Measurements from ENCODE around the gene ISX. TPM values are rescaled to one million over a fixed set of nuclear protein-coding genes. Genes with fewer than 3 reads are reported as not detected.

Gene ISX
- total RNA-seq, 2 experiments from 2014 or later = not detected

GRCh38 chr22:35051013-35051535 lies 14.9 kb upstream of the ISX start:
- ATAC-seq (ENCODE audit: poor library complexity) (no peak), DNase-seq (no peak)
- Histone ChIP-seq H3K4me3 (ENCODE audit: low read length) (no peak overlapping the region), H3K27me3 (ENCODE audit: control insufficient read depth in 1 of 2, insufficient read depth in 2 of 2, low read length in 2 of 2) (peaks cover 3 to 11% of the 10 kb centered on the region in 2 experiments), H3K36me3 (ENCODE audit: insufficient read depth, low read length) (no peaks in the 10 kb centered on the region), H3K9me3 (ENCODE audit: control insufficient read depth in 1 of 2, insufficient read depth in 1 of 2, low read length in 2 of 2) (no peaks in the 10 kb centered on the region), H3K27ac (ENCODE audit: low read depth in 1 of 2, low read length in 2 of 2) (no peak overlapping the region), H3K4me1 (ENCODE audit: insufficient read depth, low read length) (no peaks in the 10 kb centered on the region)
- intact Hi-C loops (cut with DNase I, micrococcal nuclease) = no loop called here
- Mint-ChIP-seq H3K27me3 (peaks cover 53% of the 10 kb centered on the region), H3K9me3 (no peaks in the 10 kb centered on the region), H3K4me3 (no peak overlapping the region), H3K27ac (no peak overlapping the region), H3K36me3 (ENCODE audit: low read depth) (no peaks in the 10 kb centered on the region), H3K4me1 (ENCODE audit: low read depth) (no peaks in the 10 kb centered on the region)
- CTCF ChIA-PET = no interaction called here
- TF ChIP-seq CTCF (IDR thresholded peaks at IDR 0.05) = no peak
- POLR2A ChIA-PET = no interaction called here

- no peaks in the 10 kb centered on the region for H3K4me1 Mint-ChIP-seq (ENCODE audit: low read depth)
- H3K36me3 Mint-ChIP-seq (ENCODE audit: low read depth) = no peaks in the 10 kb centered on the region
- Histone ChIP-seq H3K4me3 (ENCODE audit: low read length) (no peak overlapping the region), H3K4me1 (ENCODE audit: insufficient read depth, low read length) (no peaks in the 10 kb centered on the region), H3K27ac (ENCODE audit: low read depth in 1 of 2, low read length in 2 of 2) (no peak overlapping the region), H3K36me3 (ENCODE audit: insufficient read depth, low read length) (no peaks in the 10 kb centered on the region), H3K27me3 (ENCODE audit: control insufficient read depth in 1 of 2, insufficient read depth in 2 of 2, low read length in 2 of 2) (peaks cover 3 to 11% of the 10 kb centered on the region in 2 experiments), H3K9me3 (ENCODE audit: control insufficient read depth in 1 of 2, insufficient read depth in 1 of 2, low read length in 2 of 2) (no peaks in the 10 kb centered on the region)
- H3K9me3 Mint-ChIP-seq = no peaks in the 10 kb centered on the region
- TF ChIP-seq CTCF (IDR thresholded peaks at IDR 0.05) = no peak
- no peak for ATAC-seq (ENCODE audit: poor library complexity)
- peaks cover 50% of the 10 kb centered on the region for H3K27me3 Mint-ChIP-seq
- intact Hi-C loops (cut with DNase I, micrococcal nuclease) = no loop called here
- H3K4me3 Mint-ChIP-seq = no peak overlapping the region
- H3K27ac Mint-ChIP-seq = no peak overlapping the region
- ChIA-PET POLR2A (no interaction called here), CTCF (no interaction called here)
- no peak for DNase-seq
Measured at GRCh38 chr22:35051791-35052190, 14.2 kb upstream of the ISX start.

- POLR2A ChIA-PET = no interaction called here
- Mint-ChIP-seq H3K27ac (no peak overlapping the region), H3K4me3 (no peak overlapping the region), H3K36me3 (ENCODE audit: low read depth) (no peaks in the 10 kb centered on the region), H3K4me1 (ENCODE audit: low read depth) (no peaks in the 10 kb centered on the region), H3K27me3 (peaks cover 40% of the 10 kb centered on the region), H3K9me3 (no peaks in the 10 kb centered on the region)
- ATAC-seq (ENCODE audit: poor library complexity) = no peak
- Histone ChIP-seq H3K9me3 (ENCODE audit: control insufficient read depth in 1 of 2, insufficient read depth in 1 of 2, low read length in 2 of 2) (peaks cover 0 to 10% of the 10 kb centered on the region in 2 experiments), H3K36me3 (ENCODE audit: insufficient read depth, low read length) (no peaks in the 10 kb centered on the region), H3K27ac (ENCODE audit: low read depth in 1 of 2, low read length in 2 of 2) (no peak overlapping the region), H3K4me3 (ENCODE audit: low read length) (no peak overlapping the region), H3K27me3 (ENCODE audit: control insufficient read depth in 1 of 2, insufficient read depth in 2 of 2, low read length in 2 of 2) (peaks cover 4% of the 10 kb centered on the region in 2 experiments), H3K4me1 (ENCODE audit: insufficient read depth, low read length) (no peaks in the 10 kb centered on the region)
- DNase-seq = no peak
- intact Hi-C loops (cut with DNase I, micrococcal nuclease) = no loop called here
- no peak for TF ChIP-seq CTCF (IDR thresholded peaks at IDR 0.05)
- CTCF ChIA-PET = no interaction called here
Measured at GRCh38 chr22:35053060-35053835, 12.7 kb upstream of the ISX start.
